ENCODE results near the gene ANO2.

DNA sequence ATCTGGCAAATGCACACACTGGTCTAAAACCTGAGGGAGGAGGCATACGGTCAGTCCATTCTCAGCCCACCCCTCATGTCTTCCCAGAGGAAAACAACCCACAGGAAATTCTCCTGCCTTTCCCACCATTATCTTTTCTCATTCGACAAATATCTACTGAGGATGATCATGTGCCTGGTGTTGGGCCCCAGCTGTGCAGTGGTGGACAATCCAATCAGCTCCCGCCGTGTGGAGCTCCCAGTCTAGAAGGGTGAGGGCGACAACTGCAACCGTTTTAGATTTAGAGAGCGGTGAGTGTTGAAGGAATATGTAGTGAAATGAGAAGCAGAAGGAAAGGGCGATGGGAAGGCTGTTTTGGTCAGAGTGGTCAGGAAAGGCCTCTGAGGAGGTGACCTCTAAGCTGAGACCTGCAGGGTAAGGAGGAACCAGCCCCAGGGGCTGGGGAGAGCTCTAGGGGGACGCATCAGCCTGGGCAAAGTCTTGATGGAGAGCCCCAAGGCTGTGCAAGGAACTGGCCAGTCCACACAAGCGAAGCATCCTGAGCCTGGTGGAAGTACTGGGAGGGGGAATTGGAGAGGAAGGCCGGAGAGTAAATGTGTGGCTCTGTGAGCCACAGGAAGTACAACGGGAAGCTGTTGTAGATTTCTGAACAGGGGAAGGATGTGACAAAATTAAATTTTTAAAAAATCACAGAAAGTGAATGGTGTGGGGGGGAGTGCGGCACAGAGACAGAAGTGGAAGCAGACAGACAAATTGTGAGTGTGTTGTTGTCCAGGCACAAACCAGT is 320.4 kb downstream of the ANO2 start:
- TF ChIP-seq GATA2 (IDR thresholded peaks at IDR 0.05; ENCODE audit: low read depth, low read length) (no peak), GATA3 (IDR thresholded peaks at IDR 0.05; ENCODE audit: low read depth, low read length) (no peak)
